ENCODE results near the gene MGP. TPM values are rescaled to one million over a fixed set of nuclear protein-coding genes. Genes with fewer than 3 reads are reported as not detected.

MGP gene
- total and polyA plus RNA-seq, 2 of the 4 experiments (the other 2 are of a cell fraction): 1.4 to 2.7 TPM

DNA sequence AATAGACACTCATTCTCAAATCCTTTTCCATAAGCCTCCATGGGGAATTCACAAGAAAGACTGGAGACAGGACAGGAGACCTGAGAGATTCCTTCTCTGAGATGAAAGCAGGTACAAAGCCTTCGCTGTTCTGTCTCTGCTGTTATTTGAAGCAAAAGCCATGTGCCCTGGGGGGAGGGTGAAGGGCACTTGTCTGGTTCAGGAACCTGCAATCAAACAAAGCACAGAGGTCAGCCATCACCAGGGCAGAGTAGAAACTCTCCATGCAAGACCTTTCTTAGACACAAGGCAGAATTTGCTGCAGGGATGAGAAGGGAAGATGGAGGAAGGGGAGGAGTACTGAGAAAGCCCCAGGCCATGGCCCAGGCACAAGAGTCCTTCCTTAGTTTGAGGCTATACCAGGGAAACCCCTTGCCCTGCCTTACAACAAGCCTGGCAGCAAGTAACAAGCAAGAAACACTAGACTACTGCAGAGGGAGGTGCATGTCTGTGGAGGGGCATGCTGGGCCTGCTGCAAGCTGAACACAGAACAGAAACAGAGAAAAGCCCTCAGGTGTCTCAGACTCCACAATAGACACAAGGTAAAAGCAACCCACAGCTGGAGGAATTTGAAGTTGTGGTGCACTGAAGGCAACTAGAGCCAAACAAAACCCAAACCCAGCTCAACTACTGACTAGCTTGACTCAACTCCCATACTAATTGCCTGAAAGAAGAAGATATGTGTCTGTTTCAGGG lies 34.6 kb downstream of the MGP start:
- no peaks in the 10 kb centered on the region for H3K36me3 ChIP-seq (ENCODE audit: control insufficient read depth, insufficient read depth, low read length)
- ATAC-seq (ENCODE audit: low read depth): no peak
- no peaks in the 10 kb centered on the region for H4K20me1 ChIP-seq (ENCODE audit: insufficient read depth, low read length)
- no peak overlapping the region for H4K91ac ChIP-seq (ENCODE audit: insufficient read depth, low read depth, low read length)
- H4K5ac ChIP-seq (ENCODE audit: low read depth, low read length): no peak overlapping the region
- no peaks in the 10 kb centered on the region; the same call in 1 of the 2 replicates for H3K9me1 ChIP-seq (ENCODE audit: insufficient read depth, low read length)
- H2AFZ ChIP-seq (replicated peaks; ENCODE audit: low read length, poor library complexity): no peak overlapping the region
- no peak overlapping the region for H2BK5ac ChIP-seq (ENCODE audit: low read depth, low read length, poor library complexity, severe bottlenecking)
- no peak for DNase-seq
- no peak overlapping the region for H3K4me3 ChIP-seq (ENCODE audit: insufficient read depth, low read depth, low read length)
- no peak overlapping the region for H2BK120ac ChIP-seq (ENCODE audit: low read depth, low read length)
- no TSS peak for BruUV-seq (replicated peaks)
- ChIA-PET CTCF (no interaction called here), POLR2A (ENCODE audit: unreplicated experiment) (no interaction called here)
- intact Hi-C loops (cut with micrococcal nuclease) (no loop called here), dilution Hi-C loops (cut with HindIII; ENCODE audit: low sequenced_read_pairs, unreplicated experiment) (no loop called here), in situ Hi-C loops (cut with MboI; ENCODE audit: low sequenced_read_pairs) (no loop called here)
- H3K9me3 ChIP-seq (ENCODE audit: control insufficient read depth, insufficient read depth, low read length): no peaks in the 10 kb centered on the region
- H3K79me1 ChIP-seq (ENCODE audit: low read depth in 1 of 2, low read length in 2 of 2): no peaks in the 10 kb centered on the region
- H3K4me1 ChIP-seq (ENCODE audit: control insufficient read depth, insufficient read depth, low read length): peaks cover 2% of the 10 kb centered on the region; the same call in 1 of the 2 replicates
- no peak overlapping the region for H2AK9ac ChIP-seq (replicated peaks; ENCODE audit: low read depth, low read length, poor library complexity)
- no peak overlapping the region for H3K18ac ChIP-seq (ENCODE audit: low read depth, low read length)
- H3K14ac ChIP-seq (replicated peaks; ENCODE audit: low read depth, low read length): no peak overlapping the region
- H4K8ac ChIP-seq (ENCODE audit: low read depth in 2 of 2, low read length in 2 of 2): no peak overlapping the region
- no CpG with 5 or more reads among the region's 1 CpG for WGBS, 2 experiments (ENCODE audit: extremely low coverage in 2 of 2, insufficient read length in 1 of 2)
- no peak overlapping the region for H3K27ac ChIP-seq (ENCODE audit: insufficient read depth, low read length)
- H3K56ac ChIP-seq (ENCODE audit: extremely low read depth, insufficient read depth, low read length): no peak overlapping the region
- H3K23ac ChIP-seq (ENCODE audit: low read depth, low read length): no peak overlapping the region
- no peak overlapping the region for H2AK5ac ChIP-seq (ENCODE audit: low read depth, low read length)
- TF ChIP-seq MAFK (IDR thresholded peaks at IDR 0.05; ENCODE audit: low read depth, low read length) (no peak), BHLHE40 (IDR thresholded peaks at IDR 0.05; ENCODE audit: low read depth, low read length) (no peak), MAZ (IDR thresholded peaks at IDR 0.05; ENCODE audit: borderline replicate concordance, low read depth, low read length) (no peak), CHD1 (IDR thresholded peaks at IDR 0.05; ENCODE audit: low read depth, low read length) (no peak), MXI1 (IDR thresholded peaks at IDR 0.05; ENCODE audit: borderline replicate concordance, low read depth, low read length) (no peak), SMC3 (IDR thresholded peaks at IDR 0.05; ENCODE audit: low read depth, low read length) (no peak), NFE2L2 (IDR thresholded peaks at IDR 0.05; ENCODE audit: low read depth, low read length) (no peak), CEBPB (IDR thresholded peaks at IDR 0.05; ENCODE audit: low read depth, low read length) (no peak), RFX5 (IDR thresholded peaks at IDR 0.05; ENCODE audit: low read depth, low read length) (no peak), RAD21 (IDR thresholded peaks at IDR 0.05; ENCODE audit: low read length) (no peak), FOS (IDR thresholded peaks at IDR 0.05; ENCODE audit: low read depth, low read length) (no peak), POLR2A (IDR thresholded peaks at IDR 0.05; ENCODE audit: low read depth, low read length) (no peak)
- TF ChIP-seq, protein P1, sequence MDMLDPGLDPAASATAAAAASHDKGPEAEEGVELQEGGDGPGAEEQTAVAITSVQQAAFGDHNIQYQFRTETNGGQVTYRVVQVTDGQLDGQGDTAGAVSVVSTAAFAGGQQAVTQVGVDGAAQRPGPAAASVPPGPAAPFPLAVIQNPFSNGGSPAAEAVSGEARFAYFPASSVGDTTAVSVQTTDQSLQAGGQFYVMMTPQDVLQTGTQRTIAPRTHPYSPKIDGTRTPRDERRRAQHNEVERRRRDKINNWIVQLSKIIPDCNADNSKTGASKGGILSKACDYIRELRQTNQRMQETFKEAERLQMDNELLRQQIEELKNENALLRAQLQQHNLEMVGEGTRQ (IDR thresholded peaks at IDR 0.05; ENCODE audit: low read depth, low read length): no peak
- TF ChIP-seq, protein P2, sequence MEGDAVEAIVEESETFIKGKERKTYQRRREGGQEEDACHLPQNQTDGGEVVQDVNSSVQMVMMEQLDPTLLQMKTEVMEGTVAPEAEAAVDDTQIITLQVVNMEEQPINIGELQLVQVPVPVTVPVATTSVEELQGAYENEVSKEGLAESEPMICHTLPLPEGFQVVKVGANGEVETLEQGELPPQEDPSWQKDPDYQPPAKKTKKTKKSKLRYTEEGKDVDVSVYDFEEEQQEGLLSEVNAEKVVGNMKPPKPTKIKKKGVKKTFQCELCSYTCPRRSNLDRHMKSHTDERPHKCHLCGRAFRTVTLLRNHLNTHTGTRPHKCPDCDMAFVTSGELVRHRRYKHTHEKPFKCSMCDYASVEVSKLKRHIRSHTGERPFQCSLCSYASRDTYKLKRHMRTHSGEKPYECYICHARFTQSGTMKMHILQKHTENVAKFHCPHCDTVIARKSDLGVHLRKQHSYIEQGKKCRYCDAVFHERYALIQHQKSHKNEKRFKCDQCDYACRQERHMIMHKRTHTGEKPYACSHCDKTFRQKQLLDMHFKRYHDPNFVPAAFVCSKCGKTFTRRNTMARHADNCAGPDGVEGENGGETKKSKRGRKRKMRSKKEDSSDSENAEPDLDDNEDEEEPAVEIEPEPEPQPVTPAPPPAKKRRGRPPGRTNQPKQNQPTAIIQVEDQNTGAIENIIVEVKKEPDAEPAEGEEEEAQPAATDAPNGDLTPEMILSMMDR (conservative IDR thresholded peaks at IDR 0.05; ENCODE audit: low read depth, low read length): no peak
- no peaks in the 10 kb centered on the region for H3K27me3 ChIP-seq (ENCODE audit: control insufficient read depth, insufficient read depth, low read length)
- H3K9ac ChIP-seq (ENCODE audit: low read depth, low read length): no peak overlapping the region
- no peak overlapping the region for H3K4me2 ChIP-seq (ENCODE audit: low read depth, low read length)
- H2BK20ac ChIP-seq (ENCODE audit: low read depth, low read length): no peak overlapping the region
- no peak overlapping the region for H2BK15ac ChIP-seq (ENCODE audit: low read depth, low read length)
- no peak overlapping the region for H3K4ac ChIP-seq (ENCODE audit: low read depth, low read length)

All from IMR-90 (cell line).